Activated naive CD4-positive, alpha-beta T cell (primary cell): ENCODE measurements around the gene CC2D2A.
"Not testable (repeated sequence)": the region's sequence is repeated elsewhere in the genome, so short reads cannot be mapped to it uniquely, and the experiment has no call there.

Source experiments
- DNase-seq, 4 experiments: peaks; one replicate each; lab custom pipeline; 2025; lab: John Stamatoyannopoulos, UW

The CC2D2A gene

DNA sequence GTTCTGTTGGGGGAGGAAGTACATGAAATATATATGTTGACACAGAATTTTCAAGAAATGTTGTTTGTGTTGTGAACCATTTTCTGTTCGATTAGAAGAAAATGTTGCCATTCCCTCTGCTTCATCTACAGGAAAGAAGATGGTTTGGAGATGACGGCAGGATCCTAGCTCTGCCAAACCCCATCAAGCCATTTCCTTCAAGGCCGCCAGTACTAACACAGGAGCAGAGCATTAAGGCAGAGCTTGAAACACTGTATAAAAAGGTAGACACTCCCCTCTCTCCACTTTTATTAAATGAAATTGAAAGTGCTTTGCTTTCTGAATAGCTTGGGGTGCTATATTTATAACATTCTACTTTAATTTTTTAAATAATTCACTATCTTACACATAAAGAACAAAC, 46.8 kb downstream of the CC2D2A start:
- DNase-seq: no peak

- DNase-seq: not testable (repeated sequence)
Observed at GRCh38 chr4:15517681-15518080, 48.0 kb downstream of the CC2D2A start.

GRCh38 chr4:15521442-15522039, 51.9 kb downstream of the CC2D2A start:
- no peak for DNase-seq

DNA sequence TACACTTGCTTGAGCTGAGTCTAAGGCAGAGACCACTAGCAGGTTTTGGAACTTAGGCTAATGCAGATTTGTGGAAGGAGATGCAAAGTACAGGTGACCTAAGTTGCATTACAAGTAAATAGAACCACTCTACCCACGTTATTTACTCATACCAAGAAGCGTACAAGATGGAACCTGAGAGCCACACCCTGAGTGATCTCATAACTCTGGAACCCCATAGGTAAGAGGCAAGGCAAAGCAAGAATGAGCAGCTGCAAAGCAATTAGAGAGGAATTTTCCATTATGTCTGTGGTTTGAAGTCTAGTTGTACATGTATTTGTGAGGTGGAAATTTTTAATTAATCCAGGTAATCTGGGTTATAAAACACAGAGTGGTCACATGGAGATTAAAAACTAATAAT, 55.4 kb downstream of the CC2D2A start:
- no peak for DNase-seq

DNA sequence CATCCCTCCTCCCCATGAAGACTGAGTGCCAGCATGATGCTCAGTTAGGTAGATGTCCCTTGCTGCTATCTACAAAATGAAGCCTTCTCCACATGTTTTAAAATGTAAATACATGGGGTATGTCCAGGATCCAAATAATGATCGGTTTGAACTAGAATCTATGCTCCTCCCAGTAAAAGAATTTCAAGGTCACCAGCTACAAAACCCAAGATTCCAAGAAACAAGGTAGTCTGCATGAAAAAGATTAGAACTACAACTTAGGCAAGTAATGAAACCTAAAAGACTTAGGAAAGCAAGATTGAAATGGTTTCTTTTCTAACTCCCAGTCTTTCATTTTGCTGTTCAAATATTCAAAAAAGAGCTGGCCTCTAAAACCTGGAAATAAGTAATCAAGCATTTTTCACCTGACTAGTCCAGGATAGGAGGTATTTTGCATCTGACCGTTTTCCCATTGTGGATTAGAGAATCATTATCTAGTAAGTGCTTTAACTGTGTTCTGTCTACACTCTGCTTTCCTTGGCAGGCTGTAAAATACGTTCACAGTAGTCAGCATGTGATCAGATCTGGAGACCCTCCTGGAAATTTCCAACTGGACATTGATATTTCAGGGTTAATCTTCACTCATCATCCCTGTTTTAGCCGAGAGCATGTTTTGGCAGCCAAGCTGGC, 57.4 kb downstream of the CC2D2A start:
- no peak for DNase-seq

DNA sequence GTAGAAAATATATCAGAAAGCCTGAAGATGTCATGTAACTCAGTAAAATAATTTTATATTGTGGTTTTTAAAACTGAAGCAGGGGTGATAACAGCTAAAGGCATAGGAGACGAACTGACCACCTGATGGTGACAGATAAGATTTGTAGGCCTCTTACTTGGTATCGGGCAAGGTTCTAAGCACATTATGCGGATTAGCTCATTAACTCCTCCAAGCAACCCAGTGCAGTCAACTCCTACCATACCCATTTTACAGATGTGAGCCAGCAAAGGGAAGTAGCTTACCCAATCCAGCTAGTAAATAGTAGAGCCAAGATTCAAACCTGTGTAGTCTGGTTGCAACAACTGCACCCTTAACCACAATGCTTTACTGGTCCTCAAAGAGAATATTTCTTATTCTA, 62.1 kb downstream of the CC2D2A start:
- DNase-seq: no peak

DNA sequence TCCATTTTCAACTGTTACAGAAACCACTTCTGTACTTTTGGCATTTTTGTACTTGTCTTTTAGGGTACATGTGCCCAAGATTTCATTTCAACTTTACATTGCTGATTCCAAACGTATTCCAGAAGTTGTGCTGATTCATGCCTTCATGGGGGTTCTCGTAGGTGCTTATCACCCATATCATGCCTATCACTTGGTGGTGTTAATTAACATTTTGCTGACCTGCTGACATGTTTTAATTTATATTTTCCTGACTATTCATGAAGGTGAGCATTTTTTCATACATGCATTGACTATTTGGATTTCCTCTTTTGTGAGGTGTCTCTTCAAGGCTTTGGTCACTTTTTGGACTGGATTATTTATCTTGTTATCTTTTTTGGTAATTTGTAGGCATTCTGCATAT, 64.1 kb downstream of the CC2D2A start:
- DNase-seq: no peak

DNA sequence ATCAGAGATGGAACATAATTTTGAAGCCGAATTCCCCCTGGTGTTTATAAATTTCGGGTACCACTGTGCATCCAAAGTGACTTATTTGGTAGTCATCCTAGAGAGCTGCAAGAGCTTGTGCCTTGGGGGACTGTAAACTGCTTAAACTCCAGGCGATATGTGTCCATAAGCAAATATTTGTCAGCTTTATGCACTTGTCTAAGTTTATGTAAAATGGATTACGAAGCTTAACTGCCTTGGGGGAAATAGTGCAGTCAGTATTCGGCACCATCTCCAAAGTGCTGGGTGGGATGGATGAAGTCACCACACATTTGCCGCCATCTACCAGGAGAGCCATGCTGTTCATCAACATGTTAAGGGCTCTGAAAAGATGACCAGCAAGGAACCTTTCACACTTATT, 65.9 kb downstream of the CC2D2A start:
- DNase-seq: no peak

DNA sequence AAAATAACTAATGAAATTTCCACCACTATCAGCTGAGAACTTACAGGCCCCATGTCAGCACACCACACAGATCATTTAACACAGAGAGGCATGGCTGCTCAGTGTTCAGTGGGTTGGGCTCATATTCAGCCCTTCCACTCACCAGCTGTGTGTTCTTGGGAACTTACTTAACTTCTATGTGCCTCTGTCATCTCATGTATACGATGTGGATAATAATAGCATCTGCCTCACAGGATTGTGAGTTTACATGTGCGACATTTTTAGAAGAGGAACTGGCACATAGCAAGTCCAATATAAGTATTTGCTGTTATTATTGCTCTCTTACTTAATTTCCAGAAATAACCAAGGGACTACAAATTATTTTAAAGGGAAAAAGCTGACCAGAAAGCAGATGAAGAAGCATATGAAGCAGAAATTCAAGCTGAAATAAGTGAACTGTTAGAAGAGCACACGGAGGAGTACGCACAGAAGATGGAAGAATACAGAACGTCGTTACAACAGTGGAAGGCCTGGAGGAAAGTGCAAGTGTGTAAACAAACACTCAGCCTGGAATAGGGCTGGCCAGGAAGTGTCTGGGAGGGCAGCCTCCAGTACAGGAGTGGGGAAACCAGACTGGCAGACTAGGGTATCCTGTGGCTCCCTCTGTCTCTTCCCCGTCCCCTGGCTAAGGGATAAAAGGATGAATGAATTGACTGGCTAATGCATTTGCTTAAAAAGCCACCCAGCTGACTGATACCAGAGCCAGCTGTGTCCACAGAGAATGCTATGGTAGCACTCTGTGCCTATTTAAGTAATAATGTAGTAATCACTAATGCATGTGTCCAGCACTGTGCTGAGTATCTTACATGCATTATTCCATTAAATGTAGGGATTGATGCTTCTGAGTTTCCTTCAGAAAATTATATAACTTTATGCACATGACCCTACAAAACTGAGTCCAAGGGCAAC, 67.1 kb downstream of the CC2D2A start:
- DNase-seq: no peak

GRCh38 chr4:15541941-15542340, 72.3 kb downstream of the CC2D2A start:
- DNase-seq: no peak

DNA sequence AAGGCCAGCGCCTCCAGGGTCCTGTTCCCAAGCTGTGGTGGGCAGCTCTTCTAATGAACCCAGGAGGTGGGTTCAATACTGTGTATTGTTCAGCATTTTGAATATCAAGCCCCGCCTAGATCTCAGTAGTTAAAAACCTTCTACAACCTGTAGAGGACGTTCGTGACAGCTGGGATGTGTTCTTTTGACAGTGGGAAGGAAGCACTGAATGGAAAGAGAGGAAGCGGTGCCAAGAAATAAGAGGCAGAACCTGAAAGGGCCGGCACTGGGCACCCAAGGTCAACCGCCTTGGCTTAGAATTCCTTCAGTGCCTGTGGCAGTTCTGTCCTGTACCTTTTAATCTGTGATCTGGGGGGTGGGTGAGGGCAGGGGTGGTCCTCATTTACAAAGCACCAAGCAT, 73.1 kb downstream of the CC2D2A start:
- no peak for DNase-seq

DNA sequence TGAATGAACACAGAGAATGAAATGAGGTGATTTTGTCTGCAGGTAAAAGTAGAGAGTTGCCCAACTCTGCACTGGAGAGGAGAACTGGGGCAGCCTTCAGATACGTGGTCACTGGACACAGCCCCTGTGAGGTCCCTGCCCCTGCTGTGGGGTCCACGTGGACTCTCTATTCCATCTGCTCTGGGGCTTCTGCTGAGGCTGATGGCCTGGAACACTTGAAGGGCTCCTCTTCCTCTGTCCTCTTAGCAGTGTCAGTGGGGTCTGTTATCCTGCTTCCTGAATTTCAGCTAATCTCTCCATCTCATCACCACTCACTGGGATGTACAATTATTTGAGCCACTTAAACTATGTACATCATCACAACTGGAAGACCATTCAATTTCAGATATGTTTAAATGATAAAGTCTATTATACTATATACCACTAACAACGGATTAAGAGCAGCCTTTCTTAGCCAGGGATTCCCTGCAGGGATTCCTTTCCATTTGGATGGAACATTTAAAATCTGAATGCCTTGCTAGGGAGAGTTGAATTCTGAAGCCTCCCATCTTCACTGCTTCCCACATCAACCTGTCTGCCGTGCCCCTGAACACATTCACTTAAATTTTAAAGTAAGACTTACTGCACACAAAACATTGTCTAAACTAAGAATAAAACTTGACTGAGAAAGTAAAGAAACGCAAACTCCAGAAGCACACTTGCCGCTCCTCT, 74.0 kb downstream of the CC2D2A start:
- no peak for DNase-seq

DNA sequence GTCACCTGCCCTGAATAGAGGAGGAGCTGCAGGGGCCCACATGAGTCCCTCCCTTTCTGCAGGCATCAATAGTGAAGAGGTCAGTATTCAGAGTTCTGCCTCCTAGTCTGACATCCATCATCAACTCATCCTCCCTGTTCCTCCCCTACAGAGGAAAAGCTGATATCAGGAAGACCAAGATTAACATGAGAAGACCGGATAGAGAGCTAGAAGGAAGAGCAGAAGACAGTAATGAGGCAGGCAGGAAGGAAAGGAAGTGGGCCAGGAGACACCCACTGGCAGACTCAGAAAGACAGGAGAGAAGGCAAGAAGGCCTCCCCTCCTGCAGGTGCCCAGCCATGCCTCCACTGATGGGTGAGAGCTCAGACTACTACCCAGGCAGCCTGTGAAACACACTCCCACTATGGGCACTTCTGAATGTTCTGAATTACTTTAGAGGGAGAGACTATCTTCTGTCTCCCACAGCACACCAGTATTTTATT, 74.6 kb downstream of the CC2D2A start:
- no peak for DNase-seq

GRCh38 chr4:15545371-15545770, 75.7 kb downstream of the CC2D2A start:
- DNase-seq: no peak

- no peak for DNase-seq
Observed at GRCh38 chr4:15547392-15547791, 77.7 kb downstream of the CC2D2A start.

DNA sequence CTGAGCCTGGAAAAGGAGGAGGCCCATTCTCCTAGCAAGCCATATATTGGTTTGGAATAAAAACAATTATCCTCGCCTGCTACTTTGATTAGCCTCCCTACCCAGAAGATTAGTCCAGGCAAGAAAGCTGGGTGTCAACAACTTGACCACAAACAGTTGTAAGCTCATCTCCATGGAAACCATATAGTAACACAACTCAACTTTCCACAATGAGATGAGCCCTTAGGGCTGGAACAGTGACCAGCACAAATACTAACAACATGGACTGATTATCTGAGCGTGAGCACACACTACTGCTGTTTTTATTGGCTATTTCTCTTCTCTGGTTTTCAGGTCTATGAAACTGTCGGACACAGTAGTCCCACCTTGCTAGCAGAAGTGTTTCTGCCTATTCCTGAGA, 80.8 kb downstream of the CC2D2A start:
- DNase-seq: no peak

DNA sequence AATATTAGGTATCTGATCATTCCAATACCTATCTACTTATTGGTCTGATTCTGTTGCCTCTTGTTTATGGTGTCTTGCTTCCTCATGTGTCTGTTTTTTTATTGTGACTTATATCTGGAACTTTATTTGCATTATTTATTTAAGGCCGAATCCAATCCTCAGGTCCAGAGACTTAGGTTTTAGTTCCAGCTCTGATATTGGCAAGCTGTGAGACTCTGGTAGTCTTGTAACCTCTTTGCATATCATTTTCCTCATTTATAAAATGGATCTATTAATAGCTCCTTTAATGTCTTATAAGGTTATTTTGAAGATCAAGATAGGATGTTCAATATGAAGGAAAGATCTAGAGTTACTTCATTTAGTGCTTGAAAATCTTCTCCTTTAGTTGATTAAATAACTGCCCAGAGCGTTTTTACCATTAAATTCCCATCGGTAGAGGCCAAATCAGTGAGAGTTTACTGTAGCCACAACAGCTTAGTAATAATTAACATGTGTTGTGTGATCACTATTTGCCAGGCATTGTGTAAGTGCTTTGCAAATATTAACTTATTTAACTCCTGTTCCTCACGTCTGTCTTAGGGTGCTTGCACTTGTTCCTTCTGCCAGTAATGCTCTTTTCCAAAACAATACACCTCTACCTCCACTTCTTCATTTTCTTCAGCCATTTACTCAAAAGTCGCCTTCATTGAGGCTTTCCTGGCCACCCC, 82.2 kb downstream of the CC2D2A start:
- DNase-seq: no peak

DNA sequence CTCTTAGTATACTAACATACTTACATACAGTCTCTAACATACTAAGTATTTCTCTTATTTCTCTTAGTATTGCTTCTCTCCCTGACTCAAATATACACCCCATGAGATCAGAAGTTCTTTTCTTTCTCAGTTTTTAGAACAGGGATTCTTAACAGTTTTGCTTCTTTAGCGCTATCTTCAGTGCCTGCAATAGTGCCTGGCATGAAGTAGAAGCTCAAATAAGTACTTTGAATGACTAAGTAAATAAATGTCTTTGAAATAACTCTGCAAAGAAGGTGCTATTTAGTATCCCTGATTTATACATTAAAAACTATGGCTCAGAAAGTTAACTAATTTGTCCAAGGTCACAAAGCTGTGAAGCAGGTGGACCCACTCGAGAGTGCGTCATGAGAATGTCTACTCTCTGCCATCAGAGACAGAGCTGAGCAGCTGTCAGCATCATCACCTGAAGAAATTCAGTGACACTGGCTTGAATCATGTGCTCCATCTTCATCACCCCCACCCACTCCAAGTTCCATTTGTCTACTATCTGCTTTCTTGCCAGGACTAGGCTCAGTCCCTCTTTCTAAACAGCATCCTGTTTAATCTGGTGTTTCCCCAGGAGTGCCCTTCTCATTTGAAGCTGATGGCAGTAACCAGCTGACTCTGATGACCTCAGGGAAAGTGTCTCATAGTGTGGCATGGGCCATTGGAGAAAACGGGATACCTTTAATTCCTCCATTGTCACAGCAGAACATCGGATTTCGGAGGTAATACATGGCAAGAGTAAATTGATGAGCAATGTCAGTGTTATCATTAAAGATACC, 83.1 kb downstream of the CC2D2A start:
- DNase-seq: no peak

- DNase-seq: no peak
Observed at GRCh38 chr4:15556511-15557092, 86.9 kb downstream of the CC2D2A start.
